B cell (primary cell): ENCODE data around the gene VSIG2. TPM values are rescaled to one million over a fixed set of nuclear protein-coding genes. Genes with fewer than 3 reads are reported as not detected.

ENCODE experiments used
- ATAC-seq: fragments of 200-7000 bp; cut with Tn5 transposase; one replicate; pipeline ENCODE4 v1.10.0; 2021; ENCODE audit warnings: low read depth, mild to moderate bottlenecking, moderate number of reproducible peaks, moderate library complexity
- CTCF ChIA-PET: fragments of 350-600 bp; sonication (Branson Sonifier 250); formaldehyde crosslinking; loops from one replicate; lab custom pipeline; 2021; ENCODE audit warnings: antibody characterized with exemption, inconsistent platforms; lab: Charles Lee
- POLR2A ChIA-PET: fragments of 350-600 bp; sonication (Branson Sonifier 250); formaldehyde crosslinking; loops from one replicate; lab custom pipeline; 2021; ENCODE audit warnings: antibody characterized with exemption; lab: Charles Lee
- DNase-seq: peaks from one replicate; pipeline ENCODE4 v3.0.0; 2013
- H2AFZ ChIP-seq: 2 replicates; pipeline ENCODE4 v1.6.1; 2012; ENCODE audit warnings: mild to moderate bottlenecking, low read depth, low read length; ENCODE audit not compliant: insufficient read depth, poor library complexity, severe bottlenecking
- H3K27ac ChIP-seq, 2 donors: 1 replicate in 1 of 2; 2 replicates in 1 of 2; pipeline ENCODE4 v1.5.1; 2012 to 2013; ENCODE audit warnings: low read length in 2 of 2, mild to moderate bottlenecking in 2 of 2, moderate library complexity in 1 of 2
- H3K27me3 ChIP-seq, 4 experiments: fragments of 200-600 bp in 1 of 4; sonication (generic) in 1 of 4; replicated peaks in 1 of 4; 1 replicate in 2 of 4; 2 replicates in 2 of 4; pipeline versions ENCODE4 v1.6.1 to v1.7.0; 2013 to 2016; ENCODE audit warnings: low read length in 3 of 4, mild to moderate bottlenecking in 2 of 4, mixed read lengths in 1 of 4, moderate library complexity in 1 of 4; ENCODE audit not compliant: insufficient read depth in 4 of 4, control insufficient read depth in 3 of 4; ENCODE audit errors: control extremely low read depth in 1 of 4
- H3K36me3 ChIP-seq, 2 experiments: replicated peaks in 1 of 2; 1 replicate in 1 of 2; 2 replicates in 1 of 2; pipeline versions ENCODE4 v1.6.1 to v1.7.1; 2013; ENCODE audit warnings: low read length in 1 of 2; ENCODE audit not compliant: insufficient read depth in 2 of 2, control insufficient read depth in 1 of 2; ENCODE audit errors: control extremely low read depth in 1 of 2, extremely low read depth in 1 of 2
- H3K4me1 ChIP-seq, 2 donors: fragments of 200-600 bp in 1 of 2; sonication (generic) in 1 of 2; 1 replicate in 1 of 2; 2 replicates in 1 of 2; pipeline versions ENCODE4 v1.5.1 to v1.6.1; 2013 to 2017; ENCODE audit warnings: low read length in 2 of 2; ENCODE audit not compliant: control insufficient read depth in 2 of 2, insufficient read depth in 2 of 2
- H3K4me2 ChIP-seq: replicated peaks from 2 replicates; pipeline ENCODE3; 2012; ENCODE audit warnings: mild to moderate bottlenecking, low read depth, low read length; ENCODE audit not compliant: poor library complexity, severe bottlenecking
- H3K4me3 ChIP-seq, 5 experiments: fragments of 200-600 bp in 1 of 5; sonication (generic) in 1 of 5; 1 replicate in 3 of 5; 2 replicates in 2 of 5; pipeline versions ENCODE4 v1.5.1 to v1.7.0; 2011 to 2016; ENCODE audit warnings: low read length in 4 of 5, mild to moderate bottlenecking in 4 of 5, low read depth in 2 of 5, control low read depth in 1 of 5, moderate library complexity in 1 of 5; ENCODE audit not compliant: insufficient read depth in 1 of 5; ENCODE audit errors: control extremely low read depth in 1 of 5, extremely low read depth in 1 of 5
- H3K79me2 ChIP-seq: fragments of 200-600 bp; sonication (generic); one replicate; pipeline ENCODE4 v1.6.0; 2016; ENCODE audit warnings: low read length; ENCODE audit not compliant: control insufficient read depth, insufficient read depth
- H3K9ac ChIP-seq: fragments of 200-600 bp; sonication (generic); 2 replicates; pipeline ENCODE4 v1.6.1; 2017; ENCODE audit warnings: mild to moderate bottlenecking, low read length, moderate library complexity
- H3K9me3 ChIP-seq, 3 donors: one replicate each; pipeline versions ENCODE4 v1.6.1 to v1.7.1; 2013; ENCODE audit warnings: low read length in 2 of 3; ENCODE audit not compliant: control insufficient read depth in 2 of 3, insufficient read depth in 1 of 3; ENCODE audit errors: control extremely low read depth in 1 of 3
- H4K20me1 ChIP-seq: 2 replicates; pipeline ENCODE4 v1.6.0; 2012; ENCODE audit warnings: mild to moderate bottlenecking, low read length; ENCODE audit not compliant: insufficient read depth, control insufficient read depth, poor library complexity, severe bottlenecking
- H3K27ac Mint-ChIP-seq: one replicate; pipeline ENCODE4 v1.8.0; 2021; ENCODE audit warnings: mixed read lengths
- H3K27me3 Mint-ChIP-seq: one replicate; pipeline ENCODE4 v1.8.0; 2021; ENCODE audit warnings: mixed read lengths
- H3K4me1 Mint-ChIP-seq: one replicate; pipeline ENCODE4 v1.8.0; 2021; ENCODE audit warnings: mixed read lengths
- H3K4me3 Mint-ChIP-seq: one replicate; pipeline ENCODE4 v1.8.0; 2021; ENCODE audit warnings: mixed read lengths
- H3K9me3 Mint-ChIP-seq: one replicate; pipeline ENCODE4 v1.8.0; 2022; ENCODE audit warnings: mixed read lengths; ENCODE audit not compliant: insufficient read depth
- EZH2 ChIP-seq: IDR thresholded peaks from 2 replicates; pipeline ENCODE4 v1.6.1; 2012; ENCODE audit warnings: borderline replicate concordance, low read depth, mild to moderate bottlenecking, moderate library complexity, low read length; ENCODE audit not compliant: insufficient read depth, poor library complexity, severe bottlenecking
- WGBS: methylation state at CpG from one replicate; pipeline ENCODE4 v1.1.5; 2013; ENCODE audit warnings: missing lambda C conversion rate; ENCODE audit not compliant: insufficient coverage; 5-methylcytosine and 5-hydroxymethylcytosine counted together
- intact Hi-C: fragments of 100-400 bp; cut with micrococcal nuclease; formaldehyde crosslinking; loops from one replicate; pipeline ENCODE4 v1.10.0; 2022
- polyA plus RNA-seq: library from polyadenylated mRNA; depleted of rRNA; stranded (reverse); fragments of >200 nt; gene quantifications from 2 replicates; pipeline ENCODE4 v1.2.3, GENCODE V29; 2012
- total RNA-seq, 2 donors: library from RNA; stranded (reverse); fragments of 120-200 nt in 1 of 2; gene quantifications; 1 replicate in 1 of 2; 2 replicates in 1 of 2; pipeline versions ENCODE4 v1.2.3 to v1.2.4, GENCODE V29; 2013 to 2022
- TF ChIP-seq, protein P1 (sequence below): fragments of 200-600 bp; IDR thresholded peaks from one replicate; pipeline ENCODE4 v1.8.0; 2022; ENCODE audit warnings: antibody characterized with exemption, mild to moderate bottlenecking

VSIG2 gene
- total and polyA plus RNA-seq, 2 donors (not counting 1 experiment from before 2014, with no cell fraction given): not detected

DNA sequence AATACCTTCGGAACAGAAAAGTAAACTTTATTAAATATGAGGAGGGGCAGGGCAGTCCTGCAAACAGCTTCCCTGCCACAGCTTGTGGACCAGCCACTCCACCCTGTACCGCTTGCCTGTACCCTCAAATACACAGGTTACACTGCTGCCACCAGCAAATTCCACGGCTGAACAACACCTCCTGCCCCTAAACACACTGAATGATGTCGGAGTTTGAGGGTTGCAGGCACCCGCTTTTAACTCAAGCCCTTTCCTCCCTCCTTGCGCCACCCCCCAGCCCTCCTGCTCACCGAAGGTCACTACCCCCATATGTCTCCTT lies 4.0 kb downstream of the VSIG2 start:
- intact Hi-C loops: loop anchor here (5.0 kb wide), 2 partner anchors 126 to 204 kb away; partner anchors contain the start of genes CCDC15 and TBRG1
- Histone ChIP-seq H3K9me3 (no peaks in the 10 kb centered on the region), H2AFZ (no peak overlapping the region), H3K27me3 (no peaks in the 10 kb centered on the region), H3K4me3 (no peak overlapping the region), H3K4me1 (peaks cover 24 to 47% of the 10 kb centered on the region in 2 donors), H3K4me2 (no peak overlapping the region), H3K36me3 (no peaks in the 10 kb centered on the region), H3K9ac (no peak overlapping the region), H4K20me1 (no peaks in the 10 kb centered on the region), H3K79me2 (peaks cover 5% of the 10 kb centered on the region), H3K27ac (no peak overlapping the region)
- WGBS: 97% methylated on average over 6 of the region's 7 CpGs
- no peak for DNase-seq
- Mint-ChIP-seq H3K4me1 (peaks cover 35% of the 10 kb centered on the region), H3K4me3 (peak overlapping the region; percentile 99), H3K9me3 (no peaks in the 10 kb centered on the region), H3K27me3 (no peaks in the 10 kb centered on the region), H3K27ac (peak overlapping the region; percentile 46)
- ChIA-PET POLR2A (no interaction called here), CTCF (interaction anchor here (1.0 to 9.8 kb wide), 6 partner anchors 14 to 90 kb away, joined by 3 to 153 read pairs (median 4); partner anchors contain the start of gene ESAM)
- no peak for ATAC-seq
- TF ChIP-seq, protein P1, sequence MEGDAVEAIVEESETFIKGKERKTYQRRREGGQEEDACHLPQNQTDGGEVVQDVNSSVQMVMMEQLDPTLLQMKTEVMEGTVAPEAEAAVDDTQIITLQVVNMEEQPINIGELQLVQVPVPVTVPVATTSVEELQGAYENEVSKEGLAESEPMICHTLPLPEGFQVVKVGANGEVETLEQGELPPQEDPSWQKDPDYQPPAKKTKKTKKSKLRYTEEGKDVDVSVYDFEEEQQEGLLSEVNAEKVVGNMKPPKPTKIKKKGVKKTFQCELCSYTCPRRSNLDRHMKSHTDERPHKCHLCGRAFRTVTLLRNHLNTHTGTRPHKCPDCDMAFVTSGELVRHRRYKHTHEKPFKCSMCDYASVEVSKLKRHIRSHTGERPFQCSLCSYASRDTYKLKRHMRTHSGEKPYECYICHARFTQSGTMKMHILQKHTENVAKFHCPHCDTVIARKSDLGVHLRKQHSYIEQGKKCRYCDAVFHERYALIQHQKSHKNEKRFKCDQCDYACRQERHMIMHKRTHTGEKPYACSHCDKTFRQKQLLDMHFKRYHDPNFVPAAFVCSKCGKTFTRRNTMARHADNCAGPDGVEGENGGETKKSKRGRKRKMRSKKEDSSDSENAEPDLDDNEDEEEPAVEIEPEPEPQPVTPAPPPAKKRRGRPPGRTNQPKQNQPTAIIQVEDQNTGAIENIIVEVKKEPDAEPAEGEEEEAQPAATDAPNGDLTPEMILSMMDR: no peak
- TF ChIP-seq EZH2: no peak

DNA sequence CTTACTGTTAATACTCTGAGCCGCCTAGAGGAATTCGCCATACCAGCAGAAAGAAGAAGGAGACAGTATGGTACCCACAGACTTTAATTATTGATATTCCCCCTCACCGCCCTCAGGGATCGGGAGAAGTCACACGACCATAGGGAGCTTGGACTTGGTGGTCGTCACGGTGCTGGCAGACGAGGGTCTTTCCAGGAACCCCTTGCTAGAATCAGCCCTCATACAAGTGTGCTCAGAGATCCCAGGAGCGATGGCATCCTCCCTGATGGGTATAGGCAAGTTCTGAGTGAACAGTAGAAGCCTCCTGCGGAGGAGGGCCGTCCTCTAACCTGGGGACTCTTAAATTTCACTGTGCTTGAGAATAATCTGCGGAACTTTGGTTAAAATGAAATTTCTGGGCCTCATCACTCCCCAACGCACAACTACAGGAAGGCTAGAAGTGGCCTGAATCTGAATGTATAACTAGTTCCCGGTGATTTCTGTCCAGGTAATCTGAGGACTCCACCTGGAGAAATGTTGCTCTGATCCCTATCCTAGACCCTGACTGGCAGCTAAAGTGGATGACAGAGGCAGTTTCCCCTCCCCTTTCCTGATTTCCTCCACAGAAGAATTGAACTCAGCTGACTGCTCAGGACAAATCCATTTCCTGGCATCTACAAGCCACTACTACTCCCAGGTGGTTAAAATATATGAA lies 4.5 kb downstream of the VSIG2 start:
- H3K27ac Mint-ChIP-seq: peak overlapping the region; percentile 37
- H3K27me3 Mint-ChIP-seq: no peaks in the 10 kb centered on the region
- peak overlapping the region; percentile 99 for H3K4me3 Mint-ChIP-seq
- intact Hi-C loops: loop anchor here (1.0 to 5.0 kb wide), 6 partner anchors 8 to 1007 kb away; partner anchors contain the start of genes CCDC15, NRGN, TBRG1 and ZNF202
- Histone ChIP-seq H3K27ac (no peak overlapping the region), H3K9me3 (no peaks in the 10 kb centered on the region), H3K4me2 (peak overlapping the region; percentile 97), H3K36me3 (no peaks in the 10 kb centered on the region), H4K20me1 (no peaks in the 10 kb centered on the region), H3K9ac (no peak overlapping the region), H2AFZ (peak overlapping the region; percentile 93), H3K4me1 (peaks cover 24 to 43% of the 10 kb centered on the region in 2 donors), H3K27me3 (peaks cover 0 to 2% (median 0%) of the 10 kb centered on the region in 4 experiments), H3K79me2 (peaks cover 5% of the 10 kb centered on the region), H3K4me3 (peak overlapping the region in 1 of 5 experiments; percentile 97)
- CTCF ChIA-PET: interaction anchor here (1.0 to 9.8 kb wide), 14 partner anchors 8 to 129 kb away, joined by 3 to 153 read pairs (median 5); partner anchors contain the start of gene ESAM
- POLR2A ChIA-PET: interaction anchor here (1.2 to 2.1 kb wide), 5 partner anchors 11 to 74 kb away, joined by 4 to 9 read pairs (median 7); partner anchors contain the start of genes ESAM, MSANTD2, SIAE and SPA17
- no peaks in the 10 kb centered on the region for H3K9me3 Mint-ChIP-seq
- 72% methylated on average over 3 of the region's 14 CpGs for WGBS
- ATAC-seq (no peak), DNase-seq (no peak)
- no peak for TF ChIP-seq EZH2
- TF ChIP-seq, protein P1: no peak
- peaks cover 35% of the 10 kb centered on the region for H3K4me1 Mint-ChIP-seq
